ENCODE results near the gene FAM131B.
A peak's percentile ranks its signal among the peaks of the same experiment; 100 is the strongest.

Gene FAM131B

DNA sequence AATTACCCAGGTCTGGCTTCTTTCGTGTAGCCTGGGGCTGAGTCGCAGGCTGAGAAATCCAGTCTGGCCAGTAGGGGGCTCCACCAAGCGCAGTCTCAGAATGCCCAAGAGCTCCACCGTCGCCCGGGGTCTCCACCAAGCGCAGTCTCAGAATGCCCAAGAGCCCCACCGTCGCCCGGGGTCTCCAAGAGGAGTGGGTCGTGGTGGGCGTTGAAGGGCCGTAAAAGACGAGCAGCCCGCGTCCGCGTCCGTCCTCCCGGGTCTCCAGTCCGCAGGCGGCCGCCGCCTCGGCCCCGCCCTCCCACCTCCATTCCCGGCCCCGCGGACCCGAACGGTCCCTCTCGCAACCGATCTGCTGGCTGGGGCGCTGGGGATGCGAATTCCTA, 17.7 kb upstream of the FAM131B start:
- TF ChIP-seq YY1 (IDR thresholded peaks at IDR 0.05; ENCODE audit: insufficient read depth, insufficient read length) (no peak), ZNF274 (IDR thresholded peaks at IDR 0.05; ENCODE audit: low read depth, low read length) (no peak), SUZ12 (IDR thresholded peaks at IDR 0.05; ENCODE audit: extremely low read depth, insufficient read depth, insufficient read length) (no peak)

DNA sequence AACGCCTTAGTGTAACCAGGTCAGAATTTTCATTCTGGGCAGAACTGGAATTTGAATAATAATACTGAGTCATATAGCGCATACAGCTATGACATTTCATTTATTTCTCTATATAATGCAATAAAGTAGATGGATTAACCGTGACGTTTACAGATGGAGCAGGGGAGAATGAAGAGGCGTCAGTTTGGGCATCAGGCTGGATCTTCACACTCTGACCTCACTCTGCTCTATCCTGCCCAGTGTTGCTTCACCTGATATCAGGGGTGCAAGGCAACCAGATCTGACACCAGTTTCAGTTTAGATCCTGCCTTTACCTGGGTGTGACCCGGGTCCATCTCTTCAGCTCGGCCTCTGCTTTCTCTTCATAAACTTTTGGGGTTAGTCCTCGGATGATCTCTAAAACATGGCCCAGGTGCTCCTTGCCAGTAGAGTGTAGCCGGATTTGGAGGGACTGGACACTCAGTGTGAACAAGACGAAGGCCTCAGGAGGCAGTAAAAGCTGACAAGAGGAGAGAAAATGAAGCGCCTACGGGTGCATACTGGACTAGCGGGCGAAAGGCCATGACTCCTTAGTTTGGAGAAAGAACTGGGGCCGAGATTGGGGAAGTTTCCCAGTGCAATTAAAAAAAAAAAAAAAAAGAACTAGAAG, 17.2 kb upstream of the FAM131B start:
- H3K36me3 ChIP-seq (ENCODE audit: insufficient read depth, insufficient read length, low read length) = peaks cover 36% of the 10 kb centered on the region
- peak overlapping the region; percentile 66 for H3K9ac ChIP-seq (ENCODE audit: insufficient read length, low read depth)

More for the DNA sequence above, 17.7 kb upstream of the FAM131B start:
- H3K36me3 ChIP-seq (ENCODE audit: insufficient read depth, insufficient read length, low read length) = peaks cover 41% of the 10 kb centered on the region
- H3K4me1 ChIP-seq (ENCODE audit: insufficient read depth, insufficient read length) = peaks cover 12% of the 10 kb centered on the region
- peak overlapping the region; percentile 90 for H3K9ac ChIP-seq (ENCODE audit: insufficient read length, low read depth)
- 0 out of 2 replicates have a peak, but pooled peaks cover 4% of the 10 kb centered on the region for H3K9me3 ChIP-seq (ENCODE audit: insufficient read depth, low read length)
- no peaks in the 10 kb centered on the region for H3K27me3 ChIP-seq (ENCODE audit: insufficient read depth, insufficient read length)
- DNase-seq (ENCODE audit: low read depth, low spot score) = peak; percentile 87
- H3K4me3 ChIP-seq (ENCODE audit: insufficient read length, low read depth) = peak overlapping the region; percentile 80

DNA sequence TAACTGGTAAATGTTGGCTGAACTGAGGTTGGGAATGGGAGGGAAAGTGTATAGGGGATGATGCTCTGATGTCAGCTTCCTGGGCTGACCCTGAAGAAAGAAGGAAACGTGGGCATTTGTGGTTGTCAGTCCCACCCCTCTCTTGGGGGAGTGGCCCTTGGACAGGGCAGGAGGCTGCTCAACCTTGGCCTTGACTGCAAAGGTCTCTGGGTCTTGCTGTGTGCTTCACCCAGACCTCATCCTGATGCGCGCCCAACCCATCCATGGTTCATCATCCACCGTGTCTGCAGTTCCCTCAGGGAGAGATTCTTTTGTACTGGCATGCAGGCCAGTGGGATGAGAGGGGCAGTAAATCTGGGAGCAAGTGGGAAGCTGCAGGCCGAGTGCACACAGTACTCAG, 13.9 kb upstream of the FAM131B start:
- 0 out of 2 replicates have a peak, but pooled peaks cover 4% of the 10 kb centered on the region for H3K9me3 ChIP-seq (ENCODE audit: insufficient read depth, low read length)

More for the DNA sequence above, 17.2 kb upstream of the FAM131B start:
- H3K9me3 ChIP-seq (ENCODE audit: insufficient read depth, low read length) = 0 out of 2 replicates have a peak, but pooled peaks cover 4% of the 10 kb centered on the region
- H3K4me3 ChIP-seq (ENCODE audit: insufficient read length, low read depth) = peak overlapping the region; percentile 80
- no peak for DNase-seq (ENCODE audit: low read depth, low spot score)
- TF ChIP-seq ZNF274 (IDR thresholded peaks at IDR 0.05; ENCODE audit: low read depth, low read length) (no peak), SUZ12 (IDR thresholded peaks at IDR 0.05; ENCODE audit: extremely low read depth, insufficient read depth, insufficient read length) (no peak), YY1 (IDR thresholded peaks at IDR 0.05; ENCODE audit: insufficient read depth, insufficient read length) (no peak)
- H3K27me3 ChIP-seq (ENCODE audit: insufficient read depth, insufficient read length) = no peaks in the 10 kb centered on the region
- H3K4me1 ChIP-seq (ENCODE audit: insufficient read depth, insufficient read length) = peaks cover 7% of the 10 kb centered on the region

DNA sequence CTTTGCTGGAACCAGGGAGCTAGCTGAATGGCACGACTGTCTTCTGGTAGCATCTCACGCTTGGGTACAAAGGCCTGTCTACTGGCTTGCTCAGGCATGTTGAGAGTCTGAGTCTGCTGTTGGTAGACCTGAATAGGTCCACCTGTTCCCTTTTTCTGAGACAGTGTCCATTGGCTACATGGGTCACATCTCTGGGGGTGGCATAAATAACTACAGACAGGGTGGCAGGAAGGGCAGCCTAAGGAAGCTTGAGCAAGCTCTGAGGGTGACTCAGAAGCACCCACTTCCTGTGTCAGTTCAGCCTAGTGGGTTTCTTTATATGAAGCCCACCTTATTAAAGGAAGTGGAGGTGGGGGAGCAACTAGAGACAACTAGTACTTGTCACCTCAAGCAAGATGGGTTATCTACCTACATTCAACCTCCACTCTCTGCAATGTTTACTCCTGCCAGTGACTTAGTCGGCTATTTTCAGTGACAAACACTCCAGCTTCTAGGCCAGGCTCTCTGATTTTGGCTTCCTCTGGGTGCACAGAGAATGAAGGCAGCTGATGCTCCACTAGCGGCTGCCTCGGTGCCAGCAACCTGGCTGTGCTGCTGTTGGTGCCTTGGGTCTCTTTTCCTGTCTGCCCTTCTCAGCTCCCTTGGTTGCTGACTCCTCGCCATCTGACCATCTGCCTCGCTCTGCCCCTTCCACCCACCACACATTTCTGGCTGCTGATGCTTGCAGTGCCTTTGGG, 13.0 kb upstream of the FAM131B start:
- peaks cover 6% of the 10 kb centered on the region for H3K36me3 ChIP-seq (ENCODE audit: insufficient read depth, insufficient read length, low read length)
- TF ChIP-seq YY1 (IDR thresholded peaks at IDR 0.05; ENCODE audit: insufficient read depth, insufficient read length) (no peak), ZNF274 (IDR thresholded peaks at IDR 0.05; ENCODE audit: low read depth, low read length) (no peak), SUZ12 (IDR thresholded peaks at IDR 0.05; ENCODE audit: extremely low read depth, insufficient read depth, insufficient read length) (no peak)
- H3K4me3 ChIP-seq (ENCODE audit: insufficient read length, low read depth) = no peak overlapping the region
- DNase-seq (ENCODE audit: low read depth, low spot score) = no peak
- H3K4me1 ChIP-seq (ENCODE audit: insufficient read depth, insufficient read length) = peaks cover 3% of the 10 kb centered on the region
- H3K9ac ChIP-seq (ENCODE audit: insufficient read length, low read depth) = no peak overlapping the region
- H3K27me3 ChIP-seq (ENCODE audit: insufficient read depth, insufficient read length) = no peaks in the 10 kb centered on the region
- 0 out of 2 replicates have a peak, but pooled peaks cover 4% of the 10 kb centered on the region for H3K9me3 ChIP-seq (ENCODE audit: insufficient read depth, low read length)

More for the DNA sequence above, 13.9 kb upstream of the FAM131B start:
- Histone ChIP-seq H3K27me3 (ENCODE audit: insufficient read depth, insufficient read length) (no peaks in the 10 kb centered on the region), H3K4me3 (ENCODE audit: insufficient read length, low read depth) (no peak overlapping the region), H3K4me1 (ENCODE audit: insufficient read depth, insufficient read length) (peaks cover 3% of the 10 kb centered on the region), H3K9ac (ENCODE audit: insufficient read length, low read depth) (no peak overlapping the region), H3K36me3 (ENCODE audit: insufficient read depth, insufficient read length, low read length) (peaks cover 6% of the 10 kb centered on the region)
- TF ChIP-seq ZNF274 (IDR thresholded peaks at IDR 0.05; ENCODE audit: low read depth, low read length) = no peak
- TF ChIP-seq YY1 (IDR thresholded peaks at IDR 0.05; ENCODE audit: insufficient read depth, insufficient read length) = no peak
- TF ChIP-seq SUZ12 (IDR thresholded peaks at IDR 0.05; ENCODE audit: extremely low read depth, insufficient read depth, insufficient read length) = no peak
- no peak for DNase-seq (ENCODE audit: low read depth, low spot score)

DNA sequence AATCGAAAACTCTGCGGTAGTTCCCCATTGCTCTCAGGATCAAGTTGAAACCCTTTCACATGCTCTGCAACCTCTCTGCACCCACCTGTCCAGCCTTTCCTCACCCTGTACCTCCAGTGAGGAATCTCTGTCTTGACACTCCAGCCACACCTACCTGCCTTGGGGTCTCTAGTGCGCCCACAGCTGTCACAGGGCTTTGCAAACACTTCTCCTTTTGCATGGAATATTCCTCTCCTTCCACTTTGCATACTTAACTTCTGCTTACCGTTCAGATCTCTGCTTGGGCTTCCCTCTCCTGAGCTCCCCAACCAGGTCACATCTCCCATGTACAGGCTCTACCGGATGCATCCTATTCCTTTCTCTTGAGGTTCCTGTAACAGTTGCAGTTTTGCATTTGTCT, 12.0 kb upstream of the FAM131B start:
- DNase-seq (ENCODE audit: low read depth, low spot score) = no peak
- Histone ChIP-seq H3K27me3 (ENCODE audit: insufficient read depth, insufficient read length) (no peaks in the 10 kb centered on the region), H3K9ac (ENCODE audit: insufficient read length, low read depth) (no peak overlapping the region), H3K36me3 (ENCODE audit: insufficient read depth, insufficient read length, low read length) (peaks cover 6% of the 10 kb centered on the region), H3K9me3 (ENCODE audit: insufficient read depth, low read length) (0 out of 2 replicates have a peak, but pooled peaks cover 4% of the 10 kb centered on the region), H3K4me1 (ENCODE audit: insufficient read depth, insufficient read length) (no peaks in the 10 kb centered on the region), H3K4me3 (ENCODE audit: insufficient read length, low read depth) (no peak overlapping the region)
- TF ChIP-seq ZNF274 (IDR thresholded peaks at IDR 0.05; ENCODE audit: low read depth, low read length) = no peak
- no peak for TF ChIP-seq SUZ12 (IDR thresholded peaks at IDR 0.05; ENCODE audit: extremely low read depth, insufficient read depth, insufficient read length)
- no peak for TF ChIP-seq YY1 (IDR thresholded peaks at IDR 0.05; ENCODE audit: insufficient read depth, insufficient read length)

DNA sequence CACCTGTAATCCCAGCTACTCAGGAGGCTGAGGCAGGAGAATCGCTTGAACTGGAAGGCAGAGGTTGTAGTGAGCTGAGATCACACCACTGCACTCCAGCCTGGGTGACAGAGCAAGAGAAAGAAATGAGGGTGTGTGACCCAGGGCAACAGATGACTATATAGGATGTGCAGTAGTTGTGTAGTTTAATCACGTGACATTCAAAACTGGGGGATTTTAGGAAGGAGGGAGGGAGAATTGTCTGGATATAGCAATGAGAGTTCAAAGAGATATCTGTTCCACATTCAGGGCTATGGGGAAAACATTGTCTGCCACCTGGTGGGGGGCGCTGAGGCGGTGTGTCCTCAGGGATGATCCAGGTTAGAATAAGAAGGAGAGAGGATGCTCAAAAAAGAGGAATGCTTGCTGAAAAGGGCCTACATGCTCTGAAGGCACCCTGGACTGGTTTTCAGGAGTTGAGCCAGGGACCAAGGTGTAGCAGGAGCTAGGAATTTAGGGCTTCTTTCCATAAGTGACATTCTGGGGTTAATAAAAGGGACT, 10.8 kb upstream of the FAM131B start:
- DNase-seq (ENCODE audit: low read depth, low spot score) = no peak
- no peaks in the 10 kb centered on the region for H3K4me1 ChIP-seq (ENCODE audit: insufficient read depth, insufficient read length)
- no peaks in the 10 kb centered on the region for H3K27me3 ChIP-seq (ENCODE audit: insufficient read depth, insufficient read length)
- H3K36me3 ChIP-seq (ENCODE audit: insufficient read depth, insufficient read length, low read length) = no peaks in the 10 kb centered on the region
- TF ChIP-seq SUZ12 (IDR thresholded peaks at IDR 0.05; ENCODE audit: extremely low read depth, insufficient read depth, insufficient read length) (no peak), ZNF274 (IDR thresholded peaks at IDR 0.05; ENCODE audit: low read depth, low read length) (no peak), YY1 (IDR thresholded peaks at IDR 0.05; ENCODE audit: insufficient read depth, insufficient read length) (no peak)
- H3K4me3 ChIP-seq (ENCODE audit: insufficient read length, low read depth) = no peak overlapping the region
- H3K9ac ChIP-seq (ENCODE audit: insufficient read length, low read depth) = no peak overlapping the region
- no peaks in the 10 kb centered on the region for H3K9me3 ChIP-seq (ENCODE audit: insufficient read depth, low read length)

DNA sequence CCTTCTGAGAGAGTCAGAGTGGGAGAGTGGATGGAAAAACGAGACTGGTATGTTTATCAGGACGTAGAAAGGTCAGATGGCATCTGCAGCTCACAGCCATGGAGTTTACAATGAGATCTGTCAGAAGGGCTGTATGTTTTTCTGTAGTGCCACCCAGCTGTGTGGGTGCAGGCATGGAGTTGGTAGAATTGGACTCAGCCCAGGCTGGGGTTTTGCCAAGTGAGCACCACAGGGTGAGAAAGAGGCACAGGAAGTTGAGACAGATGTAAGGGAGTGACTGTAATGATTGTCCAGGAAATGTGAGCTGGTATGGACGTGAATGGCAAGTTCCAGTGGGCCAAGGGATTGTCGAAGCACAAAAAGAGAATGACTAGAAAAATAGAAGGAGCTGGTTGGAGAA, 9.6 kb upstream of the FAM131B start:
- Histone ChIP-seq H3K4me1 (ENCODE audit: insufficient read depth, insufficient read length) (no peaks in the 10 kb centered on the region), H3K27me3 (ENCODE audit: insufficient read depth, insufficient read length) (no peaks in the 10 kb centered on the region), H3K4me3 (ENCODE audit: insufficient read length, low read depth) (no peak overlapping the region), H3K36me3 (ENCODE audit: insufficient read depth, insufficient read length, low read length) (no peaks in the 10 kb centered on the region), H3K9me3 (ENCODE audit: insufficient read depth, low read length) (no peaks in the 10 kb centered on the region), H3K9ac (ENCODE audit: insufficient read length, low read depth) (no peak overlapping the region)
- no peak for TF ChIP-seq SUZ12 (IDR thresholded peaks at IDR 0.05; ENCODE audit: extremely low read depth, insufficient read depth, insufficient read length)
- no peak for TF ChIP-seq YY1 (IDR thresholded peaks at IDR 0.05; ENCODE audit: insufficient read depth, insufficient read length)
- TF ChIP-seq ZNF274 (IDR thresholded peaks at IDR 0.05; ENCODE audit: low read depth, low read length) = no peak
- no peak for DNase-seq (ENCODE audit: low read depth, low spot score)
